ENCODE data around the gene PLA2G3. TPM values are rescaled to one million over a fixed set of nuclear protein-coding genes. Genes with fewer than 3 reads are reported as not detected.

Gene PLA2G3
- total RNA-seq, 1 donor from 2014 or later, result 6.1 TPM

GRCh38 chr22:31088233-31088986 lies 51.9 kb downstream of the PLA2G3 start:
- no peak for DNase-seq (ENCODE audit: extremely low spot score in 2 of 2)
- intact Hi-C loops (cut with DNase I), result no loop called here
- no peak for TF ChIP-seq POLR2AphosphoS5 (IDR thresholded peaks at IDR 0.05; ENCODE audit: insufficient read depth in 1 of 2, low read depth in 1 of 2)
- no peak for TF ChIP-seq POLR2A (IDR thresholded peaks at IDR 0.05)
- TF ChIP-seq CTCF (IDR thresholded peaks at IDR 0.05), result no peak
- peaks cover 7 to 55% of the 10 kb centered on the region in 2 donors for H3K36me3 ChIP-seq
- H3K4me3 ChIP-seq, result peak overlapping the region in 1 of 2 donors; percentile 10
- H3K4me1 ChIP-seq, result peaks cover 74% of the 10 kb centered on the region
- H3K9me3 ChIP-seq, result no peaks in the 10 kb centered on the region
- H3K27ac ChIP-seq, result peak overlapping the region; percentile 97
- H3K27me3 ChIP-seq, result no peaks in the 10 kb centered on the region

- H3K27ac ChIP-seq, result peak overlapping the region; percentile 97
- intact Hi-C loops (cut with DNase I), result no loop called here
- DNase-seq (ENCODE audit: extremely low spot score in 2 of 2), result peak in 1 of 2 donors; percentile 83
- no peak for TF ChIP-seq POLR2AphosphoS5 (IDR thresholded peaks at IDR 0.05; ENCODE audit: insufficient read depth in 1 of 2, low read depth in 1 of 2)
- TF ChIP-seq CTCF (IDR thresholded peaks at IDR 0.05), result no peak
- no peak for TF ChIP-seq POLR2A (IDR thresholded peaks at IDR 0.05)
- no peaks in the 10 kb centered on the region for H3K9me3 ChIP-seq
- peak overlapping the region in 1 of 2 donors; percentile 7 for H3K4me3 ChIP-seq
- H3K36me3 ChIP-seq, result peaks cover 7 to 50% of the 10 kb centered on the region in 2 donors
- peaks cover 74% of the 10 kb centered on the region for H3K4me1 ChIP-seq
- no peaks in the 10 kb centered on the region for H3K27me3 ChIP-seq
Observed at GRCh38 chr22:31087744-31088215, 52.5 kb downstream of the PLA2G3 start.

GRCh38 chr22:31086703-31087330 lies 53.5 kb downstream of the PLA2G3 start:
- Histone ChIP-seq H3K4me3 (peak overlapping the region in 1 of 2 donors; percentile 90), H3K4me1 (peaks cover 81% of the 10 kb centered on the region), H3K27ac (peak overlapping the region; percentile 97), H3K27me3 (no peaks in the 10 kb centered on the region), H3K9me3 (no peaks in the 10 kb centered on the region), H3K36me3 (peaks cover 7 to 41% of the 10 kb centered on the region in 2 donors)
- no peak for DNase-seq (ENCODE audit: extremely low spot score in 2 of 2)
- TF ChIP-seq CTCF (IDR thresholded peaks at IDR 0.05) (no peak), POLR2A (IDR thresholded peaks at IDR 0.05) (no peak), POLR2AphosphoS5 (IDR thresholded peaks at IDR 0.05; ENCODE audit: insufficient read depth in 1 of 2, low read depth in 1 of 2) (no peak)
- intact Hi-C loops (cut with DNase I), result no loop called here

- H3K27ac ChIP-seq, result peak overlapping the region; percentile 97
- intact Hi-C loops (cut with DNase I), result loop anchor here (2.0 kb wide), 1 partner anchor 137 kb away; no protein-coding TSS in a partner anchor
- H3K36me3 ChIP-seq, result peaks cover 0 to 32% of the 10 kb centered on the region in 2 donors
- peak overlapping the region; percentile 64 to 90 for H3K4me3 ChIP-seq
- TF ChIP-seq CTCF (IDR thresholded peaks at IDR 0.05) (no peak), POLR2AphosphoS5 (IDR thresholded peaks at IDR 0.05; ENCODE audit: insufficient read depth in 1 of 2, low read depth in 1 of 2) (no peak), POLR2A (IDR thresholded peaks at IDR 0.05) (no peak)
- H3K9me3 ChIP-seq, result no peaks in the 10 kb centered on the region
- no peak for DNase-seq (ENCODE audit: extremely low spot score in 2 of 2)
- H3K27me3 ChIP-seq, result no peaks in the 10 kb centered on the region
- H3K4me1 ChIP-seq, result peaks cover 75% of the 10 kb centered on the region
Observed at GRCh38 chr22:31085928-31086327, 54.4 kb downstream of the PLA2G3 start.

All from vagina (tissue), 2 donors.